SH-SY5Y (cell line): ENCODE results near the gene ANKRD16.

ENCODE experiments used
- GATA2 ChIP-seq: IDR thresholded peaks from 2 replicates; pipeline ENCODE4 v1.6.1; 2011; ENCODE audit warnings: mild to moderate bottlenecking, low read depth, low read length
- GATA3 ChIP-seq: IDR thresholded peaks from 2 replicates; pipeline ENCODE4 v1.6.1; 2011; ENCODE audit warnings: low read depth, mild to moderate bottlenecking, low read length, moderate library complexity

DNA sequence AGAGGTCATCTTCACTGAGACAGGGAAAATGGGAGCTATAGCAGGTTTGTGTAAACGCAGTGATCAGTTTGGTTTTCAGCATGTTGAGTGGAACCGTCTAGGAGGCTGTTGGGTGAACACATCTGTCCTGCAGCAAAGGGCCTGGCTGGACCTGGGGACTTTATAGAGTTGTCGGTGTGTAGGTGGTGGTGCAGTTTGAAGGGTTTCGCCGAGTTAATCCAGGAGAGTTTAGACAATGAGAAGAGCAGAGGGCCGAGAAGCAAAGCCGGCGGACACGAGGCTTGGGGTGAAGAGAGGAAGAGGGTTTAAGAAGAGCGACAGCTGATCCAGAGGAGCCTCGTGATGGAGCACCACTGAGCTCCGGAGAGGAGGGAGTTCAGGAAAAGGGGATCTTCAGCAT lies 48.6 kb upstream of the ANKRD16 start:
- TF ChIP-seq GATA2 (no peak), GATA3 (no peak)
